SK-N-DZ (cell line): ENCODE data around the gene TBC1D2B.

ENCODE experiments used
- DNase-seq: peaks from one replicate; pipeline ENCODE4 v3.0.0-alpha.2; 2015; ENCODE audit warnings: low spot score

TBC1D2B gene

GRCh38 chr15:78054966-78055365 is 22.5 kb downstream of the TBC1D2B start:
- no peak for DNase-seq

GRCh38 chr15:78054518-78054917 is 23.0 kb downstream of the TBC1D2B start:
- no peak for DNase-seq

GRCh38 chr15:78052545-78052944 is 25.0 kb downstream of the TBC1D2B start:
- DNase-seq, result no peak

GRCh38 chr15:78052001-78052401 is 25.5 kb downstream of the TBC1D2B start:
- no peak for DNase-seq

- no peak for DNase-seq
Observed at GRCh38 chr15:78051596-78051995, 25.9 kb downstream of the TBC1D2B start.

- DNase-seq, result no peak
Observed at GRCh38 chr15:78050826-78051225, 26.7 kb downstream of the TBC1D2B start.

- DNase-seq, result no peak
Observed at GRCh38 chr15:78050441-78050809, 27.1 kb downstream of the TBC1D2B start.

- DNase-seq, result no peak
Observed at GRCh38 chr15:78049691-78050440, 27.6 kb downstream of the TBC1D2B start.

- no peak for DNase-seq
Observed at GRCh38 chr15:78048628-78048920, 28.9 kb downstream of the TBC1D2B start.

GRCh38 chr15:78047761-78048627 is 29.5 kb downstream of the TBC1D2B start:
- DNase-seq, result no peak

GRCh38 chr15:78046796-78047341 is 30.6 kb downstream of the TBC1D2B start:
- DNase-seq, result no peak

GRCh38 chr15:78045189-78045588 is 32.3 kb downstream of the TBC1D2B start:
- no peak for DNase-seq

- no peak for DNase-seq
Observed at GRCh38 chr15:78044407-78045155, 32.9 kb downstream of the TBC1D2B start.

- no peak for DNase-seq
Observed at GRCh38 chr15:78041946-78042345, 35.6 kb downstream of the TBC1D2B start.

GRCh38 chr15:78040653-78041244 is 36.8 kb downstream of the TBC1D2B start:
- no peak for DNase-seq

- DNase-seq, result no peak
Observed at GRCh38 chr15:78038585-78039247, 38.8 kb downstream of the TBC1D2B start.

- DNase-seq, result no peak
Observed at GRCh38 chr15:78037779-78038305, 39.7 kb downstream of the TBC1D2B start.

GRCh38 chr15:78037328-78037727 is 40.2 kb downstream of the TBC1D2B start:
- DNase-seq, result no peak

GRCh38 chr15:78035861-78036476 is 41.5 kb downstream of the TBC1D2B start:
- no peak for DNase-seq

GRCh38 chr15:78035321-78035751 is 42.2 kb downstream of the TBC1D2B start:
- DNase-seq, result no peak
